ENCODE measurements around the gene AMHR2.

Gene AMHR2

GRCh38 chr12:53452159-53453077, 28.8 kb downstream of the AMHR2 start:
- peak; percentile 28 for DNase-seq (ENCODE audit: low read depth)

DNA sequence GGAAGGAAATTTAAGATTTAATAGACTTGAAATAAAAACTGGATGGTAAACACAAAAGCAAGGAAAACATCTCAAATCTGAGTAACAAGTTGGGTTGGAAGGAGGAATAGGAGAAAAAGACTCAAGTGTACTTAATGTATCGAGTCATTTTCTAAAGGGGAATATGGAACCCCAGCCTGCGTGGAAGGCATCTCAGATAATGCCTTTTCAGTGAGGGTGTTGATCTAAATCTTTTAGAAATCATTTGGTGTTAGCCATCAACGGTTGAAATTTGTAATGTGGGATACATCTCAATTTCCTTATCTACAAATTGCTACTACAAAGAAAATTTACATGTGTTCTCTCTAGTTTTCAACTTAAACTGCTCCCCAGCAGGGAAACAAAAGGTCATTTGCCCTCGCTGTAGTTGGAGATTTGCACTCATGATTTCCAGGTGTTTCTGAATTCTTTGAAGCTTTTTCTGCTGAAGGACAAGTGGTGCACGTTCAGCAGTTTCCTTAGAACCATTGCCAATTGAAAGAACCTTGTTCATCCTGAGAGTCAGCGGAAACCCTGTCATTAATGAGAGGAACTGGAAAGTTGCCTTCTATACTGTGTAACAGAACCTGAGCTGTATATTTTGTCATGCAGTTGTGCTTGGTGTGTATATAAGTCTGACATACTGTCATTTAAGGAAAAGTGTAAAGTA, 30.4 kb downstream of the AMHR2 start:
- DNase-seq (ENCODE audit: low read depth) = no peak

DNA sequence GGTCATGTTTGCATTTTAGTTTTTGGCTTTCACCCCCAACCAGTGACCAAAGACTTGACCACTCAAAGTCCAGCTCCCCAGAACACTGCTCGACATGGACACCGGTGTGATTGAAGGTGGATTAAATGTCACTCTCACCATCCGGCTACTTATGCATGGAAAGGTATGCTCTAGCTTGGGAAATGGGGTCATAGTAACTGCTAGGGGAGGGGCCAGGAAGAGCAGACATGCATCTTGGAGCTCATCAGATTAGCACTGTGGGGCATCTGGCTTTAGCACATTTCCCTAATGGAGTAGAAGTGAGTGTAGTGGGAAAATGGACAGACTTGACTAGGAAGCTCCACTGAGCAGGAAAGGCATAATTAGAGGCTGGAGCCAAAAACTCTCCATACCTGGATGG, 31.1 kb downstream of the AMHR2 start:
- DNase-seq (ENCODE audit: low read depth) = no peak

- no peak for DNase-seq (ENCODE audit: low read depth)
These were observed 33.2 kb downstream of the AMHR2 start for GRCh38 chr12:53456654-53457366.

DNA sequence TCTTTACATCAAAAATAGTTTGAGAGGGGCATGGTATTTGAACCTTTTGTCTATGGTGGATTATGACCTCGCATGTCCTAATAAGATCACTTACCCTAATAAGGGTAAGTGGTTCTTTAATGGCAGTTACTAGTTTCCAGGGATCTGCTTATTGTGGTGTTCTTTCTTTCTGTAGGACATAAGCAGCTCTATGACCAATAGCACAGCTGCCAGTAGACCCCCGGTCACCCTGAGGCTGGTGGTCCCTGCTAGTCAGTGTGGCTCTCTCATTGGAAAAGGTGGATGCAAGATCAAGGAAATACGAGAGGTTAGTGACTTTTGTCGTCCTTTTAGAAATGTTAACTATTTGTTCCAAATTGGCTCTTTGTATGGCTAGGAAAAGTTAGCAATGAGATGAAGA, 35.4 kb downstream of the AMHR2 start:
- DNase-seq (ENCODE audit: low read depth) = no peak

- DNase-seq (ENCODE audit: low read depth) = no peak
These were observed 37.4 kb downstream of the AMHR2 start for GRCh38 chr12:53461059-53461458.

DNA sequence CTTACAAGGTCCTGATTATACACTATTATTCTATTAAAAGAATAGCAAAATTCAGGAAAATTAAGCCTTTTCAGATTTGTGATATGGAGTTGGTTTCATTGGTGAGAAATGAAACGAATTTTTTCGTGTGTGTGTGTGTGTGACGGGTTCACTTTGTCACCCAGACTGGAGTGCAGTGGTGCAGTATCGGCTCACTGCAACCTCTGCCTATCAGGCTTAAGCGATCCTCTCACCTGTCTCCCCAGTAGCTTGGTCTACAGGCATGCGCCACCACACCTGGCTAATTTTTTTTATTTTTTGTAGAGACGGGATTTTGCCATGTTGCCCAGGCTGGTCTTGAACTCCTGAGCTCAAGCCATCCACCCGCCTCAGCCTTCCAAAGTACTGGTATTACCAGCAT, 37.9 kb downstream of the AMHR2 start:
- no peak for DNase-seq (ENCODE audit: low read depth)

- no peak for DNase-seq (ENCODE audit: low read depth)
These were observed 39.3 kb downstream of the AMHR2 start for GRCh38 chr12:53462935-53463334.

DNA sequence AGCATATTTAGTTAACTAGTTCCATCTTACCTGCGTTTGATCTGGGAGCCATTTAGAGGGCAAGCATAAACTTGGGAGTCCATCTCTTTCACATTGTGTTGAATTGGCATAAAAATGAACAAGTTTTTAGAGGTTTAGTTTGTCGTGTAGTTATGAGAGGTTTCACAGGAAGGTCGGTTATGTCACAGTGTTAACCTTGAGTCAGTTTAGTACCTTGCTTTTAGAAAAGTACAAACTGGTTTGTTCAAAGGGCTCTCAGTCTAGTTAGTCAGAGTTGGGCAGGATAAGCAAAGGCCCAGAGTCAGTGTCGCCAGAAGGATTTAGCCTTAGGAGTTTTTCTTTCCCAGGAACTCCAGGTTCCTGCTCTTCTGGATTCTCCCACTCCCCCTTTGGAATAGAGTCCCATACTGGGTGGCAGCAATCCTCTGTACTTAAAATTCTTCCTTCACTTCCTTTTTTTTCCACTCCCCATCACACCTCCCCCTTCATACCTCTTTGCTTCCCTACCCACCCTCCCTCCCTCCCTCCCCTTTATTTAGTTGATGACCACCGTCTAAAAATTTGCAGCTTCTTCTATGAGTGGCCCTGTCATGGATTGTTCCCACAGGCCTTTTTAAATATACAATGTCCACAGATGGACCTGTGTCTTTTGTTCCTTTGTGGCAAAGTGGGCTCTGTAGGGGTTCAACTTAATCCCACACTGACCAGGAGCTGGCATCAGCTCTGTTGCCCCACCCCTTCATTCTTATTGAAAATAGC, 40.3 kb downstream of the AMHR2 start:
- no peak for DNase-seq (ENCODE audit: low read depth)

DNA sequence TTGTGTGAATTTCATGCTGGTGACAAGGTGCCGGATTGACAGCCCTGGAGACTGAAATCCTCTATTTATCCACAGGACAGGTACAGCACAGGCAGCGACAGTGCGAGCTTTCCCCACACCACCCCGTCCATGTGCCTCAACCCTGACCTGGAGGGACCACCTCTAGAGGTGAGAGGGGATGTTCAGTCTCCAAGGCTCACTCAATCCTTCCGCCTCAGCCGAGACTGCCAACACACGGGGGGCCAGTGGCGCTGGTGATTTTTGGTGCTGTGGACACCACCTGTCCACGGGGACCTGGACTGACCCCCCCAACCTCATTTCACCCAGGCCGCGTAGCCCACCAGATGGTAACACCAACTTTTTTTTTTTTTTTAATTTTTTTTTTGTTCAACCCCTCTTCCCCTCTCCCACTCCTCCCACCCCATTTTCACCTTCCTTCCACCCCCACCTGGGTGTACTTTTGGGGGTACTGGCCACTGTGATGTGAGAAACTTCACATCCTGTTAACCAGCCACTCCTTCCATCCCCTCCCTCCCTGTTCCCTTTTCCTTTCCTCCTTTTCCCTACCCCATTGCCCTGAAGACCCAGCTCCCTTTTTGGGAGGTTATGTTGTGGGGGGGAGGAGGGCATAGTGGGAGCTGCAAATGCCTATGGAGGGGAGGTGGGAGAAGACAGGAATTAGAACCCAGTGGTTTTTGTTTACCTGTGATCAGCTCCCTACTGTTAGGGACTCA, 41.2 kb downstream of the AMHR2 start:
- no peak for DNase-seq (ENCODE audit: low read depth)

DNA sequence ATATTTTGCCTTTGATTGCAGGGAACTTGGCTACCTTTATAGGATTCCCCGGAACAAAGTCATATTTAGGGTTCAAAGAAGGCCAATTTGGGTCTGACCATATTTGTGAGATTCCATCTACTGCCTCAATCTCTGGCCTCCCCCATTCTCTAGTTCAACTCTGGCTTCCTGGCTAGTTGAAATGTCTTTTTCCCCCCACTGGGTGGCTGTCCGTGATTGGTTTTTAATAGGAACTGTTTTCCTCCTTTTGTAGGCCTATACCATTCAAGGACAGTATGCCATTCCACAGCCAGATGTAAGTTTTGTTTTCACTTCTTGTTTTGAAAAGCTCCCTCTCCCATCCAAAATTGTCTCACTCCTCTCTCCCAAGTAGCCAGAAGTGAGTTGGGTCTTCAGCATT, 42.0 kb downstream of the AMHR2 start:
- DNase-seq (ENCODE audit: low read depth) = no peak

- no peak for DNase-seq (ENCODE audit: low read depth)
These were observed 43.0 kb downstream of the AMHR2 start for GRCh38 chr12:53466640-53467039.

GRCh38 chr12:53467082-53467481, 43.4 kb downstream of the AMHR2 start:
- DNase-seq (ENCODE audit: low read depth) = no peak

DNA sequence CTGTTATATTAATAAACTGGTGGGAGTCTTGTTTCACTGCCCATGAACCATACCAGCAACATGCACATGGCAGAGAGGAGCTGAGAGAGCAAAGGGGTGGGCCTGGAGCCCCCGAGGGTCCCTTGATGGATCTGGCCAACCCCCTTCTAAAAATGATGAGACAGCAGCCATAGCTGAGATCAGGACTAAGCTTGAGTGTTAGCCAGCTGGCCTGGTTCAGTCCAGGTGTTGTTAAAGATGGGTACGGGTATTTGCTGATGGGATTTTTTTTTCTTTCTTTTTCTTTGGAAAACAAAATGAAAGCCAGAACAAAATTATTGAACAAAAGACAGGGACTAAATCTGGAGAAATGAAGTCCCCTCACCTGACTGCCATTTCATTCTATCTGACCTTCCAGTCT, 44.2 kb downstream of the AMHR2 start:
- DNase-seq (ENCODE audit: low read depth) = no peak

- DNase-seq (ENCODE audit: low read depth) = no peak
These were observed 44.6 kb downstream of the AMHR2 start for GRCh38 chr12:53468282-53468681.

- no peak for DNase-seq (ENCODE audit: low read depth)
These were observed 48.5 kb downstream of the AMHR2 start for GRCh38 chr12:53472056-53472582.

- no peak for DNase-seq (ENCODE audit: low read depth)
These were observed 50.4 kb downstream of the AMHR2 start for GRCh38 chr12:53474077-53474476.

- no peak for DNase-seq (ENCODE audit: low read depth)
These were observed 51.2 kb downstream of the AMHR2 start for GRCh38 chr12:53474819-53475218.

- DNase-seq (ENCODE audit: low read depth) = no peak
These were observed 53.1 kb downstream of the AMHR2 start for GRCh38 chr12:53476769-53477209.

GRCh38 chr12:53478865-53479264, 55.2 kb downstream of the AMHR2 start:
- DNase-seq (ENCODE audit: low read depth) = no peak

DNA sequence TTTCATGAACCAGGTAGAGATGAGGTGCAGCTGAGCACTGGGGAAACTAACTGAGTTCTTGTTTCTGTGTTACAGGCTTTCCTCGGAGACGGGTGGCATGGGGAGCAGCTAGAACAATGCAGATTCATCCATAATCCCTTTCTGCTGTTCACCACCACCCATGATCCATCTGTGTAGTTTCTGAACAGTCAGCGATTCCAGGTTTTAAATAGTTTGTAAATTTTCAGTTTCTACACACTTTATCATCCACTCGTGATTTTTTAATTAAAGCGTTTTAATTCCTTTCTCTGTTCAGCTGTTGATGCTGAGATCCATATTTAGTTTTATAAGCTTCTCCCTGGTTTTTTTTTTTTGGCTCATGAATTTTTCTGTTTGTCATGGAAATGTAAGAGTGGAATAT, 55.7 kb downstream of the AMHR2 start:
- DNase-seq (ENCODE audit: low read depth) = no peak
